Heart left ventricle (tissue), 16 donors: ENCODE data around the gene WWC1. TPM values are rescaled to one million over a fixed set of nuclear protein-coding genes. Genes with fewer than 3 reads are reported as not detected.

Experiments
- ATAC-seq, 4 donors: fragments of 200-7000 bp; cut with Tn5 transposase; one replicate each; pipeline ENCODE4 v1.9.1; 2020 to 2022; ENCODE audit warnings: moderate library complexity in 4 of 4, mild to moderate bottlenecking in 3 of 4, moderate number of reproducible peaks in 1 of 4
- DNase-seq, 5 donors: peaks; one replicate each; pipeline ENCODE4 v3.0.0-alpha.2; 2020
- H3K27ac ChIP-seq, 12 donors: fragments of 200-600 bp; sonication (generic) in 4 of 12; one replicate each; pipeline versions ENCODE4 v1.5.0 to v1.8.0; 2016 to 2022; ENCODE audit warnings: mild to moderate bottlenecking in 2 of 12
- H3K27me3 ChIP-seq, 9 donors: fragments of 200-600 bp; sonication (generic) in 2 of 9; one replicate each; pipeline versions ENCODE4 v1.5.1 to v1.8.0; 2016 to 2022; ENCODE audit warnings: mild to moderate bottlenecking in 3 of 9
- H3K36me3 ChIP-seq, 9 donors: fragments of 200-600 bp; sonication (generic) in 2 of 9; one replicate each; pipeline versions ENCODE4 v1.5.0 to v1.8.0; 2018 to 2022; ENCODE audit warnings: mild to moderate bottlenecking in 2 of 9
- H3K4me1 ChIP-seq, 12 donors: fragments of 200-600 bp; sonication (generic) in 4 of 12; one replicate each; pipeline versions ENCODE4 v1.5.0 to v1.8.0; 2016 to 2022; ENCODE audit warnings: mild to moderate bottlenecking in 3 of 12
- H3K4me3 ChIP-seq, 12 donors: fragments of 200-600 bp; sonication (generic) in 4 of 12; one replicate each; pipeline versions ENCODE4 v1.5.0 to v1.8.0; 2017 to 2022; ENCODE audit warnings: mild to moderate bottlenecking in 9 of 12, moderate library complexity in 4 of 12
- H3K9me3 ChIP-seq, 12 donors: fragments of 200-600 bp; sonication (generic) in 4 of 12; one replicate each; pipeline versions ENCODE4 v1.5.0 to v1.8.0; 2016 to 2022; ENCODE audit warnings: mild to moderate bottlenecking in 1 of 12
- POLR2A ChIP-seq, 2 donors: fragments of 450-650 bp; IDR thresholded peaks; one replicate each; pipeline ENCODE4 v1.6.1; 2017; ENCODE audit warnings: antibody characterized with exemption in 2 of 2, mild to moderate bottlenecking in 2 of 2, moderate library complexity in 2 of 2
- WGBS, 4 donors: extraction: QIAGEN DNeasy Blood & Tissue Kit in 2 of 4; methylation state at CpG; one replicate each; pipeline versions ENCODE4 v1.1.5 to v1.1.7; 2013 to 2018; 5-methylcytosine and 5-hydroxymethylcytosine counted together
- intact Hi-C, 10 donors: fragments of 100-400 bp; cut with DNase I; formaldehyde crosslinking; loops; one replicate each; pipeline versions ENCODE4 v1.11.1 to v1.14.2; 2022
- polyA plus RNA-seq, 2 donors: library from polyadenylated mRNA; stranded (reverse); fragments of 200-250 nt; gene quantifications; one replicate each; pipeline ENCODE4 v1.2.3, GENCODE V29; 2013
- total RNA-seq, 9 donors: library from RNA; depleted of rRNA in 2 of 9; stranded (reverse); fragments of >200 nt in 2 of 9; fragmentation: NEBNext Ultra II Directional in 3 of 9; extraction: Animal tissue kit (Norgen Biotek cat#: 25700) in 3 of 9; gene quantifications; one replicate each; pipeline versions ENCODE4 v1.1.0 to v1.2.4, GENCODE V29; 2016 to 2023
- TF ChIP-seq, protein P1 (sequence below), 12 donors: fragments of 200-600 bp; sonication (generic) in 4 of 12; IDR thresholded peaks; one replicate each; pipeline versions ENCODE4 v1.5.0 to v1.8.0; 2018 to 2022; ENCODE audit warnings: antibody characterized with exemption in 12 of 12, mild to moderate bottlenecking in 5 of 12
- donor health status: ischemic (EF 13 %, LVEDD 7.1; RV severe dilation, severe dysfunction).
- donor health status: healthy with polysubstance abuse.
- donor health status: DM: no; HTN: yes; CAD: no.
- donor health status: DM: no; HTN: no; CAD: no.
- donor health status: ischemic (EF 25% LVEDD 6.9; RV normal size, moderate dysfunction).
- donor health status: ischemic (EF 25% LVEDD 5.7; RV mildly dilated, moderate dysfunction).
- donor health status: healthy.
- donor health status: DM: yes; HTN: yes; CAD: no.
- donor health status: ischemic (EF 35%, LVEDD 5.7; RV mildly dilated, moderate dysfunction).
- donor health status: nonischemic (EF 11% LVEDD 7.7; RV severe dilation, severe dysfunction).
- donor health status: DM: yes; HTN: yes; CAD: no.
- donor health status: PGD.
- donor health status: ischemic (EF 29% LVEDD 5.4; RV normal size, mild dysfunction).
- donor health status: nonischemic (EF 23%, LVEDD 6.1; RV moderate dilation, normal function).

Gene WWC1
- total and polyA plus RNA-seq, 11 donors: 0.23 to 21.5 (median 1.7) TPM

DNA sequence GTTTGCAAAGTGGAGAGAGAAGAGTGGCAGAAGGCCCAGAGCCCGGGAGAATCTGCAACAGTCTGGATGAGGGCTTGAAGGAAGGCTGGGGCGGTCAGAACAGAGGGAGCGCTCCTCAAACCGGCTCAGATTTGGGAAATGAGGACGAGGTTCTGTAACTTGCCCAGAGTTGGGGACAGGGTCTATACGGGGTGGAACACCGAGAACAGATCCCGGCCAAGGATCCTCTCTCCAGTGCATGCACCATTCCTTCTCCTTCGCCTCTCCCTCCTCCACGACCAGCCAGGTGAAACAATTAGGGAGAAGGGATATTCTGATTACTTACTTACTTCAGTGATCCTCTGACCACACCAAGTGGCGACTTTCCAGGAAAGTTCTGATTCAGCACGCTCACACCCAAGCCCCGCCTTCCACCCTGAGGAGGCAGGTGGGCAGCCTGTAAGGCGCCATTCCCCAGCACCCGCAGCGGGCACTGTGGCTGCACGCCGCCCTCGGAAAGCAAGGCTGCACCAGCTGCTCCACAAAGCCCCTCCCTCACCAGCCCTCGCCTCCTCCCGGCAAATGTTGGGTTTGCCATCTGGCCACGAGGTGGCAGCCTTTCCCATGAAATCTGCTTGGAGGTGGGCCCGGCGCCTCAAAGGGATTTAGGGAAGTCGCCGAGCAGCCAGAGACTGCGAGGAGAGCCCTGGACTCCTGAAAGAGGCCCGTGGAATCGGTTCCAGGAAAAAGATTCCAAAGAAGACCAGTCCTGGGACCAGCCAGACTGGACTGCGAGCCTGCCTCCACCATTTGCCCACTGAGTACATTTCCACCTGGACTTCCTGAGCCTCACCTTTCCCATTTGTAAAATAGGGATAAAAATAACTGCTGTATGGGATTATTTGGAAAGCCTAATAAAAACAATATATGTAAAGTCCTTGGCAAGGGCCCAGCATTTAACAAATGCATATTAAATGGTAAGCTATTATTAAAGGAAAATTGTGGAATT, 22.2 kb upstream of the WWC1 start:
- H3K4me1 ChIP-seq: peaks cover 0 to 17% (median 13%) of the 10 kb centered on the region in 12 donors
- intact Hi-C loops: loop anchor here in 5 of 10 donors (1.0 to 10.0 kb wide), 4 partner anchors 217 to 416 kb away; partner anchors contain the start of gene RARS1 (in 5 of the 5)
- WGBS, 4 donors: 3 to 5% (median 4%) methylated on average over 29 to 30 of the region's 30 CpGs
- ATAC-seq: peak; percentile 84 to 88 (median 86)
- peaks cover 0 to 4% (median 0%) of the 10 kb centered on the region in 9 donors for H3K36me3 ChIP-seq
- no peaks in the 10 kb centered on the region for H3K9me3 ChIP-seq
- H3K4me3 ChIP-seq: peak overlapping the region in 10 of 12 donors; percentile 26 to 50 (median 42)
- TF ChIP-seq, protein P1, sequence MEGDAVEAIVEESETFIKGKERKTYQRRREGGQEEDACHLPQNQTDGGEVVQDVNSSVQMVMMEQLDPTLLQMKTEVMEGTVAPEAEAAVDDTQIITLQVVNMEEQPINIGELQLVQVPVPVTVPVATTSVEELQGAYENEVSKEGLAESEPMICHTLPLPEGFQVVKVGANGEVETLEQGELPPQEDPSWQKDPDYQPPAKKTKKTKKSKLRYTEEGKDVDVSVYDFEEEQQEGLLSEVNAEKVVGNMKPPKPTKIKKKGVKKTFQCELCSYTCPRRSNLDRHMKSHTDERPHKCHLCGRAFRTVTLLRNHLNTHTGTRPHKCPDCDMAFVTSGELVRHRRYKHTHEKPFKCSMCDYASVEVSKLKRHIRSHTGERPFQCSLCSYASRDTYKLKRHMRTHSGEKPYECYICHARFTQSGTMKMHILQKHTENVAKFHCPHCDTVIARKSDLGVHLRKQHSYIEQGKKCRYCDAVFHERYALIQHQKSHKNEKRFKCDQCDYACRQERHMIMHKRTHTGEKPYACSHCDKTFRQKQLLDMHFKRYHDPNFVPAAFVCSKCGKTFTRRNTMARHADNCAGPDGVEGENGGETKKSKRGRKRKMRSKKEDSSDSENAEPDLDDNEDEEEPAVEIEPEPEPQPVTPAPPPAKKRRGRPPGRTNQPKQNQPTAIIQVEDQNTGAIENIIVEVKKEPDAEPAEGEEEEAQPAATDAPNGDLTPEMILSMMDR (IDR thresholded peaks at IDR 0.05): peak; percentile 66 to 97 (median 86)
- TF ChIP-seq POLR2A (IDR thresholded peaks at IDR 0.05): no peak
- peaks cover 0 to 6% (median 0%) of the 10 kb centered on the region in 9 donors for H3K27me3 ChIP-seq
- no peak overlapping the region for H3K27ac ChIP-seq
- DNase-seq: peak; percentile 75 to 89 (median 83)

DNA sequence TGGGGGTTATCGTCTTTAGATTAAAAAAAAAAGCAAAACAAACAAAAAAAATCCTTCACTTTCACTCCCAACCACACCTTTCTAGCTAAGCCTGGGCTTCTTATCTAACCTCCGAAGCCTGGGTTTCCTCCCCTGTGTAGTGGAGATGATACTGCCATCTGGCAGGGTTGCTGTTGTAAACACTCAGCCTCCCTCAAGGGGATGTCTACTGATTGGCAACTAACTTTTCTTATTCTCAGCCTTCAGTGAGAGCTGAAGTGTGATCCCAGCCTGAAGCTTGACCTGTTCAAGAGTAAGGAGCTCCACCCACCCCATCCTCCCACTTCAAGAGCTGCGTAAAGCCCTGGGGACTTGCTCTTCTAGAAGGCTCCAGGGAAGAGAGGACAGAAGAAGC, 21.5 kb upstream of the WWC1 start:
- H3K27ac ChIP-seq: no peak overlapping the region
- no peak for TF ChIP-seq POLR2A (IDR thresholded peaks at IDR 0.05)
- TF ChIP-seq, protein P1 (IDR thresholded peaks at IDR 0.05): no peak
- WGBS, 4 donors: 35 to 44% (median 38%) methylated on average over 3 of the region's 3 CpGs
- H3K9me3 ChIP-seq: no peaks in the 10 kb centered on the region
- no peaks in the 10 kb centered on the region for H3K36me3 ChIP-seq
- H3K27me3 ChIP-seq: peaks cover 0 to 6% (median 0%) of the 10 kb centered on the region in 9 donors
- peaks cover 0 to 17% (median 13%) of the 10 kb centered on the region in 12 donors for H3K4me1 ChIP-seq
- DNase-seq (no peak), ATAC-seq (no peak)
- intact Hi-C loops: loop anchor here in 9 of 10 donors (1.0 to 10.0 kb wide), 7 partner anchors 215 to 1035 kb away; partner anchors contain the start of genes RARS1 (in 8 of the 9) and SLIT3 (in 1 of the 9)
- peak overlapping the region in 1 of 12 donors; percentile 37 for H3K4me3 ChIP-seq

DNA sequence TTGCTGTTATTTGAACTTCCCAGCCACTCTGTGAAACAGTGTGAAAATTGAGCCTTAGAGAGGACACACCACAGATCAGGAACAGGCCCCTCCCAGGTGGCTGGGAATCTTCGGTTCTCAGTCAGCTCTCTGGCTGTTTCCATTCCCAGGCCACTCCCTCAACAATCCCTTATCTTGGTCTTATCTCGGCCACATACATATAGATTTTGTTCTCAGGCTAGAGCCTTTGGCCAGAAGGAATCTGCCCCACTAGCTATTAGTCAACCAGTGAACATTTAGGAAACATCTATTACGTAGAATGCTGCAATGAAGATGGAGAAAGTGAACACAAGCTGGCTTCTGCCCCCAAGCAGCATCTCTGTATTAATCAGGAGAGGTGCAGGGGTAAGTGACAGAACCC, 21.0 kb upstream of the WWC1 start:
- 53 to 67% (median 59%) methylated on average over 3 of the region's 3 CpGs for WGBS, 4 donors
- no peak for ATAC-seq
- Histone ChIP-seq H3K36me3 (no peaks in the 10 kb centered on the region), H3K27ac (no peak overlapping the region), H3K4me3 (no peak overlapping the region), H3K9me3 (no peaks in the 10 kb centered on the region), H3K27me3 (peaks cover 0 to 6% (median 0%) of the 10 kb centered on the region in 9 donors), H3K4me1 (peaks cover 0 to 17% (median 13%) of the 10 kb centered on the region in 12 donors)
- DNase-seq: no peak
- TF ChIP-seq, protein P1 (IDR thresholded peaks at IDR 0.05): no peak
- no peak for TF ChIP-seq POLR2A (IDR thresholded peaks at IDR 0.05)
- intact Hi-C loops: loop anchor here in 4 of 10 donors (5.0 to 10.0 kb wide), 4 partner anchors 214 to 1034 kb away; partner anchors contain the start of genes RARS1 (in 3 of the 4) and SLIT3 (in 1 of the 4)
